Hematopoietic multipotent progenitor cell treated with erythropoietin and hydrocortisone succinate and interleukin-3 and kit ligand, for 8 days (in vitro differentiated cells): ENCODE results near the gene ORM2.

Experiments used
- DNase-seq: peaks from one replicate; pipeline ENCODE4 v3.0.0-alpha.2; 2015

ORM2 gene

DNA sequence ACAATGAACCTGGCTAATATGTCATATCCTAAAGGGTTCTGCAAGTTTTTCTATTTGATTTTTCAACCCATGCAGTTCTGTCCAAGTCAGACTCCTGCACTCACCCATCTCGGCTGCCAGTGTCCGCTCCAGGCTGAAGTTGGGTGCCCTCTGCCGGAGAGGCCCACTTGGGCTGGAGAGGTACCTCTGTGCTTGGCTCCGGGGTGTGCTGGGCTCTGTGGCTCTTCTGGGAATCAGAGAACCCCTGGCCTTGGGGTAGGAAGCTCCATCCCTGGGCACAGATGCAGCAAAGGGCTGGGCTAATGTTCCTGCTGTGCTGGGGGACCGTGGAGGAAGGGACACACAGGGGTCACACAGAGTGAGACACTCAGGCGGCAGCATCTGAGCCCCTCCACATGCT is 26.2 kb downstream of the ORM2 start:
- DNase-seq: no peak

DNA sequence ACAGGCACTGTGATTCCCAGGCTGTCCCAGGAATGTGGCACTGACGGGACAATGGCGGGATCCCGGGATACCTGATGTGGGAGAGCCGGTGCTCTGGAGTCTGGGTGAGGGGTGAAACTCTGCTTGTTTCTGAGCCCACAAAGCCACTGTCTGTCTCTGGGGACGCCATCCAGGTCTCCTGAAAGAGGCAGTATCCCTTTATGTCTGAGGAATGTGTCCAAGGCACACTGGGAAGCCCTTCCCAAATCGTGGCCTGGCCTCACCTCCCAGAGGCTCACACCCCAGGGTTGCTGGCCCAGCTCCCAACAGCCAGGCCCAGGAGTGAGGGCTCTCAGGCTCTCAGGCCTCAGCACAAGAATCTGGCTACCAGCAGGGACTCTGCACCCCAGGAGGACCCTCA is 27.1 kb downstream of the ORM2 start:
- DNase-seq: no peak

DNA sequence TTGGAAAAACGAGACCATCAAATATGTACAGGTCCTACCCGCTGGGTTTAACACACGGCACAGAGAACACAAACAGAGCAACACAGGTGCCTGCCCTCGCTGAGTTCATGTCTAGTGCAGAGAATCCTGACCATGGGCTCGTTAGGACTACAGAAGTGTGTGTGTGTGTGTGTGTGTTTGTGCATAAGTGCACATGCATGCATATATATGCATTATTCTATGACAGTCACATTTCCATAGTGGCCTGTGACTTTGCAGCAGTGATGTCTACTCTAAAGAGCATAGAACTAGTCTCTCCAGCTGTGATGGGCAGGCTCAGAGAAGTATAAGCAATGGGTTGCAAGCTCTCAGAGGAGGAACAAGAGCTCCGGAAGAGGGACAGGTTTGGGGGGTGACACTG is 27.7 kb downstream of the ORM2 start:
- DNase-seq: no peak

- DNase-seq: no peak
These were observed 28.3 kb downstream of the ORM2 start for GRCh38 chr9:114357911-114358328.

DNA sequence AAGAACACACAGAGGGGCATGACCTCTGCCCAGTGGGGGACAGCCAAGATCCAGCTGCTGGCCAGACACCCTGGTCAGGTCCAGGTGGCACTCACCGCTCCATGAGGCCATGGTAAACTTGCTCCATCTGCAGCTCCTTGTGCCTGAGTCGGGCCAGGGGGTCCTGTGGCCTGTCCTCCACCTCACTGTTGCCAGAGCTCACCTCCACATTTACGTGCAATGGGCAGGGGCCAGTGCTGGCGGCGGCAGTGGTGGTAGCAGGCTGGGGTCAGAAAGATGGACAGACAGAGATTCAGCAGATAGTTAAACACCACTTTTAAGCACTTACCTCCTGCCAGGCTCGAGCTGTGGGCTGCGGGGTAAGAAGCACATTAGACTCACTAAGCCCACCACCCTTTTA is 30.1 kb downstream of the ORM2 start:
- DNase-seq: no peak

DNA sequence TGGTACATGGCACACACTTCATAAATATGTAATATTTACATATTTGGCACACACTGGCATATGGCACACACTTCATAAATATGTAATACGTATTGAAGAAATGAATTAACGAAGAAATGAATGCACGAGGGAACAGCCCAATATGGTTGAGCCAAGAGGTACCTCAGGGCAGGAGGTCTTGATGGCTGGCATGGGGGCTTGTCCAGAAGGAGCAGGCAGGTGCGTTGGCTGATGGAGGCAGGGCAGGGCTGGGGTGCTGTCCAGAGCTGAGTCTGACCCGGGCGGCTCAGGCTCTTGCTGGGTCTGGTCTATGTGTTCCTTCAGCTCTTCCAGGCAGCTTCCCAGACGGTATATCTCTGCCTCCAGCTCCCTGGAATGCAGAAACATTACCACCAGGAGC is 31.9 kb downstream of the ORM2 start:
- DNase-seq: no peak

- no peak for DNase-seq
These were observed 32.7 kb downstream of the ORM2 start for GRCh38 chr9:114362394-114362793.

GRCh38 chr9:114363424-114363823 is 33.8 kb downstream of the ORM2 start:
- no peak for DNase-seq

DNA sequence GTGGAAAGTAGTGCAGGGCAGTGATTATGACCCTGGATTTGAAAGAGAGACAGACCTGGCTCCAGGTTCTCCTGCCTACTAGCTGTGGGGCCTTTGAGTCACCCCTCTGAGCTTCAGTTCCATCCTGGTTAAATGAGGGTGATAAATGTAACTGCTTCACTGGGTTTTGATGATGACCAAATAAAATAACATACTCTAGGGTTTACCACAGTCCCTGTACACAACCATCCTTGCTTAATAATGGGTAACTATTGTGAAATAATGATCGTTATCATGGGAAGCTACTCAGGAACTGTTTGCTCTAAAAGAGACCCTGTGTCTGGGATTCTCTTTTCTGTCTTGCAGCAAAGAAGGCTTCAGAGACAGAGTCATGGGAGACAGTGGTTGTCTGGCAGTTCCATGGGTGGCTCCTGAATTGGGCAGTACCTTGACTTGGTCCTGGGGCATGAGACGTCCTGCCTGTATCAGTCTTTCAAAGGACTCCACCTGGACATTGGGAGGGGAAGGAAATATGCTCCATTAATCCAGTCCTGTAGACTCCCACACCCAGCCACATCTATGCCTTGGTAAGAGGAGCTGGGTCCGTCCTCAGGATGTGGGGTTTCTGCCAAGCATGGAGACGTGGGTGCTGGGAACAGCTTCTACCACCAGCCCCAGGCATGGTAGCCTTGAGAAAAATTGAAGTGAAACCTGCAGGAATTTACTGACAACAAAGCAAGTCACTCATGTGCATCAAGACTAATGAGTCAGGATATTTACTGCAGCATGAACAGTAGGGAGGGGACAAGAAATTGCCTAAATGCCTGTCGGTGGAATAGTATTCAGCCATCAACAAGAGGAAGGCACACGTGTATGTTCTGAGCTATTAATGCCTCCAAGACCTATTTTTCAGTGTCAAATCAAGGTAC is 34.7 kb downstream of the ORM2 start:
- peak; percentile 21 for DNase-seq

GRCh38 chr9:114365194-114365593 is 35.5 kb downstream of the ORM2 start:
- no peak for DNase-seq

GRCh38 chr9:114366334-114367128 is 36.9 kb downstream of the ORM2 start:
- DNase-seq: no peak

- no peak for DNase-seq
These were observed 37.7 kb downstream of the ORM2 start for GRCh38 chr9:114367366-114367765.

GRCh38 chr9:114367772-114368569 is 38.3 kb downstream of the ORM2 start:
- no peak for DNase-seq

DNA sequence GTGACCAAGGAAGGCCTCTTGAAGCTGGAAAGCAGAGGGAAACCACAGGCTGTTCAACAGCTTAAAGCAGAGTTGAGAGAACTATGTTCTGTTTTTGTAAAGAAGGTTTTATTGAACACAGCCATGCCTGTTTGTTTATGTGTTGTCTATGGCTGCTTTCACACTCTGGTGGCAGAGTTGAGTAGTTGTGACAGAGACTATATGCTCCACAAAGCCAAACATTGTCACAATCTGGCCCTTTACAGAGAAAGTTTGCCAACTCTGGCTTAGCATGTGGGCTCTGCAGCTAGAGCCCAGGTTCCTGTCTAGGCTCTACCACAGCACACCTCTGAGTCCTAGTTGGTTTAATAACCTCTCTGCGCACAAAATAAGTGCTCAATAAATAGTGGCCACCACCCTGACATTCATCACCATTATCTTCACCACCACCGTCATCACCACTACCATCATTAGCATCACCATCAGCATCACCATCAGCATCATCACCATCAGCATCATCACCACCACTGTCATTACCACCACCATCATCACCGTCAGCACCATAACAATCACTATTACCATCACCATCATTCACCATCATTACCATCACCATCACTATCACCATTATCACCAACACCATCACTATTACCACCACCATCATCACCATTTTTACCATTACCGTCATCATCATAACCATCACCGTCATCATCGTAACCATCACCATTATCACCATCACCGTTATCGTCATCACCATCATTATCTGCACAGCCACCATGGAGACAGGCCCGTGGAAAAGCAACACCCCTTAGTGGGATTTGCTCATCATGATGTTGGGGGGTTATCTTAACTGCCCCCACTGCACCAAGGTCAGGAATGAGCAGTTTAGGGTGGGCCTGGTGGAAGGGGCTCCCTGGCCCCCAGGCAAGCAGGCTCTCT is 39.8 kb downstream of the ORM2 start:
- DNase-seq: no peak

- no peak for DNase-seq
These were observed 40.7 kb downstream of the ORM2 start for GRCh38 chr9:114370251-114370967.

GRCh38 chr9:114370968-114371320 is 41.3 kb downstream of the ORM2 start:
- no peak for DNase-seq

DNA sequence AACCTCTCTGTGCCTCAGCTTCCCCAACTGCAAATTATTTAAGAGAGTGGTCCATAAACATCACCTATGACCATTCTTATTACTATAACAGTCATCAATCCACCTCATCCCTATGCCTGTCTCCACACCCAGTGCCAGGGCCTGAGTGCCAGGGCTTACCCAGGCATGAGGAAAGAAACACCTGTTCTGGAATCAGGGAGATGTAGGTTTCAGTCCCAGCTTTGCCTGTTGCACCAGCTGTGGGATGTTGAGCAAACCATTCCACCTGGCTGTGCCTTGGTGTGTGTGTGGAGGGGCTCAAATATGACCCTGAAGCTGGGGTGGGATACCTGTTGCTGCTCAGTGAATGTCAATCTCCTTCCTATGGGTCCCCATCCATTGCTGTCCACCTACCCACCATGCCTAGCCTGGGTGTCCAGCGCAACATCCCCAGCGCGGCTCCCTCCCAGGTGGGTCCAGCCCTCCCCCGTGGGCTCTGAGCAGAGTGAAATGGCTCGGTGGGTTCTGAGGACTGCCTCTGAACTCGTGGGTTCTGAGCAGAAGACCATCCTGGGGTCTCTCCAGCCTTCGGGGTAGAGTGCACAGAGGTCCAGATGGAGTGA is 41.8 kb downstream of the ORM2 start:
- no peak for DNase-seq

- peak; percentile 32 for DNase-seq
These were observed 42.6 kb downstream of the ORM2 start for GRCh38 chr9:114371973-114372917.

DNA sequence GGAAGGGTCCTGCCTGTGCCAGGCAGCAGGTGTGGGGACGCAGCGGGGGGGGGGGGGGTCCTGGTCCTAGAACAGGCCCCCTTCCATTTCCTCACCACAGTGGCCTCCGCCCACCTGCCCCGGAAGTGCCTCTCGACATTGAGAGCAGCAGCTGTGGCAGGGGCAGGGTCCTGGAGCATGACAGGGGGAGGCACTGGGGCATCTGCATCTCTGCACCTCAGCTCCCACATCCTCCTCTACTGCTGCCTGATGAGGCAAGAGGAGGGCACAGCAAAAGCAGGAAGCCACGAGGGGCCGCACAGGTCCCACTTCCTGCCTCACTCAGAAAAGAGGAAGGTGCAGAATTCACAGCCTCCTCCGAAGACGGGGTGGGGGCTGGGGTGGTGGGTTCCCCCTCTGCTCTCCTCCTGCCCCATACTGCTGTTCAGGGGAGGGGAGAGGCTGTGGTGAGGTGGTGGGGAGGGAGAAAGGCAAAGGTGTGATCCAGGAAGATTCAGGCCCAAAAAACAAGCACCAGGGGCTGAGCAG is 43.3 kb downstream of the ORM2 start:
- DNase-seq: peak; percentile 43
